GM12873 (cell line): ENCODE measurements around the gene ACP3.

Experiments used
- CTCF ChIP-seq: IDR thresholded peaks from 2 replicates; pipeline ENCODE4 v1.5.1; 2012; ENCODE audit warnings: low read depth, mild to moderate bottlenecking, moderate library complexity, low read length, control low read depth; ENCODE audit not compliant: insufficient read depth; ENCODE audit errors: missing control alignments

Gene ACP3

GRCh38 chr3:132284781-132285619, 32.2 kb upstream of the ACP3 start:
- no peak for TF ChIP-seq CTCF

GRCh38 chr3:132285620-132285945, 31.6 kb upstream of the ACP3 start:
- no peak for TF ChIP-seq CTCF

- TF ChIP-seq CTCF, result no peak
Observed at GRCh38 chr3:132286035-132286434, 31.2 kb upstream of the ACP3 start.

- TF ChIP-seq CTCF, result no peak
Observed at GRCh38 chr3:132288357-132288756, 28.9 kb upstream of the ACP3 start.

- no peak for TF ChIP-seq CTCF
Observed at GRCh38 chr3:132289316-132289715, 27.9 kb upstream of the ACP3 start.

GRCh38 chr3:132290833-132291232, 26.4 kb upstream of the ACP3 start:
- TF ChIP-seq CTCF, result no peak

- TF ChIP-seq CTCF, result no peak
Observed at GRCh38 chr3:132292042-132292441, 25.2 kb upstream of the ACP3 start.
